Measurements from ENCODE around the gene SLC26A3.

DNA sequence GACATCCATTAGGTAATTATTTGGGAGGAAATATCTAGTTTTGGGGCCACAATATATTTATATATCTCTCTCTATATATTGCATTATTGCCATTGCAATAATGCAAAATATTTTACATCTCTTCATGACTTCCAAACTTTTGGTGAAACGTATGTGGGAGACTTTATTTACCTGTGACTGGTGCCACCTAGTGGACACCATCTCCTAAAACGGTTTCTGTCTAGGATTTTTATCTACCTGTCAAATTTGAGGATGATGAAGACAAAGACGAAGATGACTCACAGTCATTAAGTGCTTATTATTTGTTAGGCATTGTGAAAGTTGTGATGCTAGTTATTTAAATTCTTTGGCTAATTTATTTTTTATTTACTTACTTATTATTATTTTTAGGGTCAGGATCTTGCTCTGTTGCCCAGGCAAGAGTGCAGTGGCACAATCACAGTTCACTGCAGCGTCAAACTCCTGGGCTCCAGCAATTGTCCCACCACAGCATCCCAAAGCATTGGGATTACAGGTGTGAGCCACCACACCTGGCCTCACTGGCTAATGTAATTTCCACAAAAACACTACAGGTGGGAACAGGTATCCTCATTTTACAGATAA, 77.8 kb downstream of the SLC26A3 start:
- TF ChIP-seq, protein P1, sequence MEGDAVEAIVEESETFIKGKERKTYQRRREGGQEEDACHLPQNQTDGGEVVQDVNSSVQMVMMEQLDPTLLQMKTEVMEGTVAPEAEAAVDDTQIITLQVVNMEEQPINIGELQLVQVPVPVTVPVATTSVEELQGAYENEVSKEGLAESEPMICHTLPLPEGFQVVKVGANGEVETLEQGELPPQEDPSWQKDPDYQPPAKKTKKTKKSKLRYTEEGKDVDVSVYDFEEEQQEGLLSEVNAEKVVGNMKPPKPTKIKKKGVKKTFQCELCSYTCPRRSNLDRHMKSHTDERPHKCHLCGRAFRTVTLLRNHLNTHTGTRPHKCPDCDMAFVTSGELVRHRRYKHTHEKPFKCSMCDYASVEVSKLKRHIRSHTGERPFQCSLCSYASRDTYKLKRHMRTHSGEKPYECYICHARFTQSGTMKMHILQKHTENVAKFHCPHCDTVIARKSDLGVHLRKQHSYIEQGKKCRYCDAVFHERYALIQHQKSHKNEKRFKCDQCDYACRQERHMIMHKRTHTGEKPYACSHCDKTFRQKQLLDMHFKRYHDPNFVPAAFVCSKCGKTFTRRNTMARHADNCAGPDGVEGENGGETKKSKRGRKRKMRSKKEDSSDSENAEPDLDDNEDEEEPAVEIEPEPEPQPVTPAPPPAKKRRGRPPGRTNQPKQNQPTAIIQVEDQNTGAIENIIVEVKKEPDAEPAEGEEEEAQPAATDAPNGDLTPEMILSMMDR (IDR thresholded peaks at IDR 0.05), result peak; percentile 48 to 80 (median 72)
- TF ChIP-seq POLR2A (IDR thresholded peaks at IDR 0.05), result no peak

All from uterus (tissue), 2 donors.